HL-60 (cell line): Measurements from ENCODE around the gene SRBD1.

Experiments
- DNase-seq, 2 experiments: peaks; one replicate each; pipeline ENCODE4 v3.0.0-alpha.2; 2010 to 2020; ENCODE audit warnings: low read depth in 1 of 2, low spot score in 1 of 2
- H3K27ac ChIP-seq: fragments of 250-450 bp; sonication (Bioruptor Pico); replicated peaks from 2 replicates; pipeline ENCODE4 v1.5.1; 2020; ENCODE audit warnings: mild to moderate bottlenecking, moderate library complexity
- H3K27me3 ChIP-seq: fragments of 250-450 bp; sonication (Bioruptor Pico); 2 replicates; pipeline ENCODE4 v1.5.1; 2021; ENCODE audit warnings: mild to moderate bottlenecking, moderate library complexity; ENCODE audit not compliant: insufficient read depth, poor library complexity, severe bottlenecking
- H3K4me3 ChIP-seq: replicated peaks from 2 replicates; pipeline ENCODE4 v1.5.1; 2011; ENCODE audit warnings: mild to moderate bottlenecking, control low read depth, low read length; ENCODE audit not compliant: insufficient read depth
- GABPA ChIP-seq: IDR thresholded peaks from 2 replicates; pipeline ENCODE4 v1.6.1; 2012; ENCODE audit warnings: low read depth
- POLR2AphosphoS5 ChIP-seq: IDR thresholded peaks from 2 replicates; pipeline ENCODE4 v1.6.1; 2012; ENCODE audit warnings: low read depth
- REST ChIP-seq: IDR thresholded peaks from 2 replicates; pipeline ENCODE4 v1.6.1; 2012; ENCODE audit warnings: low read depth; ENCODE audit not compliant: insufficient replicate concordance
- SPI1 ChIP-seq: IDR thresholded peaks from 2 replicates; pipeline ENCODE4 v1.6.1; 2012; ENCODE audit warnings: low read depth, mild to moderate bottlenecking, borderline replicate concordance
- TF ChIP-seq, protein P1 (sequence below): IDR thresholded peaks from one replicate; pipeline ENCODE4 v1.5.1; 2011; ENCODE audit warnings: low read length, control low read depth, inconsistent platforms; ENCODE audit not compliant: insufficient read depth

The SRBD1 gene

DNA sequence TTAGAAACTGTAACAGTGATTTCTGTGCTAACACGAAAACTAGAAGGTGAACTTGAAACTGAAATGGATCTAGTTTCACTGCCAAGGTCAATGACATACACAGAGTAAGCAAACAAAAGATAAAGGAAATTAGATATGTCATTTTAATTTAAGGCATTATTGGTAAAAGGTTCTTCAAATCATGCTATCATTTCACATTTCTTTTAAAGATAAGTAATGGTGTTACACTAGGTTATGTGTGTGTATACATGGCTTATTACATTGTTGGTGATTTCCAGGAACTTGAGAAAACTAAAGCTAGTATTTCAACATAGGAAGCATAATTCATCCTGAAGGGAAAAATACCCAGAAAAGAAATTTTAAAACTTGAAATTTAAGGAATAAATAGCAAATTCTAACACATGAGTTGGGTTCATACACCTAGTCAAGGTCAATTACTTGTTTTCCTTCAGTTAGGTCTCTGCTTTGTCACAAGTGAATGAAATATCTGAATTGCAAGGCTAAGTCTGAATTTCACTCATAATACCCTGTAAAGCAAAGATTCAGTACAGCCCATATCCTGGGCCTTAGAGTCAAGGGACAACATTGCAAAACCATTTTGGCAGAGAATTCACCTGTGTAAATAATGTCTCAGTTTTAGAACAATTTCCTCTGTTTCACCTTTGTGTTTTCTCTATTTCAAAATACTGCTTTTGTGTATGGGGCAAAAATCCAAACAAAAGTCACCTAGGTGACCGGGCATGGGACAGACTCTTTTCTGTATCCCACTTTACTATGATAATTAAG lies 141.6 kb downstream of the SRBD1 start:
- no peak for DNase-seq
- TF ChIP-seq, protein P1, sequence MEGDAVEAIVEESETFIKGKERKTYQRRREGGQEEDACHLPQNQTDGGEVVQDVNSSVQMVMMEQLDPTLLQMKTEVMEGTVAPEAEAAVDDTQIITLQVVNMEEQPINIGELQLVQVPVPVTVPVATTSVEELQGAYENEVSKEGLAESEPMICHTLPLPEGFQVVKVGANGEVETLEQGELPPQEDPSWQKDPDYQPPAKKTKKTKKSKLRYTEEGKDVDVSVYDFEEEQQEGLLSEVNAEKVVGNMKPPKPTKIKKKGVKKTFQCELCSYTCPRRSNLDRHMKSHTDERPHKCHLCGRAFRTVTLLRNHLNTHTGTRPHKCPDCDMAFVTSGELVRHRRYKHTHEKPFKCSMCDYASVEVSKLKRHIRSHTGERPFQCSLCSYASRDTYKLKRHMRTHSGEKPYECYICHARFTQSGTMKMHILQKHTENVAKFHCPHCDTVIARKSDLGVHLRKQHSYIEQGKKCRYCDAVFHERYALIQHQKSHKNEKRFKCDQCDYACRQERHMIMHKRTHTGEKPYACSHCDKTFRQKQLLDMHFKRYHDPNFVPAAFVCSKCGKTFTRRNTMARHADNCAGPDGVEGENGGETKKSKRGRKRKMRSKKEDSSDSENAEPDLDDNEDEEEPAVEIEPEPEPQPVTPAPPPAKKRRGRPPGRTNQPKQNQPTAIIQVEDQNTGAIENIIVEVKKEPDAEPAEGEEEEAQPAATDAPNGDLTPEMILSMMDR, result no peak
- TF ChIP-seq REST (no peak), GABPA (no peak), SPI1 (no peak), POLR2AphosphoS5 (no peak)
- H3K27me3 ChIP-seq, result no peaks in the 10 kb centered on the region
- H3K27ac ChIP-seq, result no peak overlapping the region
- H3K4me3 ChIP-seq, result no peak overlapping the region

DNA sequence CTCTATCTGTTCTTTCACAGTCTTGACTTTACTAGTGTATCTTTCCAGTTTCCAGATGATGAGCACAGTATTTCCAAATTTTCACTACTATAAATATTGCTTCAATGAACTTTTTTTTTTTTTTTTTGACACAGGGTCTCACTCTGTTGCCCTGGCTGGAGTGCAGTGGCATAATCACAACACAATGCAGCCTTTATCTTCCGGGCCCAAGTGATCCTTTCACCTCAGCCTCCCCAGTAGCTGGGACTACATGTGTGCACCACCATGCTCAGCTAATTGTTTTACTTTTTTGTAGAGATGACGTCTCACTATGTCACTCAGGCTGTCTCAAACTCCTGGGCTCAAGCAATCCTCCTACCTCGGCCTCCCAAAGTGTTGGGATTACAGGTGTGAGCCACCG lies 142.8 kb downstream of the SRBD1 start:
- no peak for TF ChIP-seq SPI1
- TF ChIP-seq, protein P1, result no peak
- no peaks in the 10 kb centered on the region for H3K27me3 ChIP-seq
- no peak overlapping the region for H3K27ac ChIP-seq
- no peak overlapping the region for H3K4me3 ChIP-seq
- no peak for DNase-seq

DNA sequence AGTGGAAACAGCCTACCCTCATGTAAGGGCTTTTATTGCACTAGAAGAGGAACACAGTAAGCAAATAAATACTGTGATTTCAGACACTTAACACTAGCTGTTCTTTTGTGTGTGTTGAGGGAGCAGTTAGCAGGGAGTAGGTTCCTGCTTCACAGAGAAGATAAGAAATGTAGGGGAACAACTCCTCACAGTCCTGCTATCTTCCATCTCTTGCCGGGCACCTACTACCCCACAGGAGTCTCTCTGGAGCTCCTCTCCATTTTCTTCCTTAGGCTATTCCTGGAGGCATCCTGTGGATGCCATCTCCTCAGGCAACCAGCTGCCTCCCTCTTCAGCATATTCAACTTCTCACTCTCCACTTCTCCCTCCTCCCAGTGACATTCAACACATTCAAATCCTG lies 145.0 kb downstream of the SRBD1 start:
- DNase-seq, result no peak
- TF ChIP-seq GABPA (no peak), POLR2AphosphoS5 (no peak), REST (no peak), SPI1 (no peak)
- TF ChIP-seq, protein P1, result no peak
- Histone ChIP-seq H3K27me3 (no peaks in the 10 kb centered on the region), H3K4me3 (no peak overlapping the region), H3K27ac (no peak overlapping the region)

- no peaks in the 10 kb centered on the region for H3K27me3 ChIP-seq
- no peak for TF ChIP-seq GABPA
- no peak for TF ChIP-seq SPI1
- TF ChIP-seq POLR2AphosphoS5, result no peak
- no peak for TF ChIP-seq REST
- TF ChIP-seq, protein P1, result no peak
- no peak overlapping the region for H3K27ac ChIP-seq
- H3K4me3 ChIP-seq, result no peak overlapping the region
- no peak for DNase-seq
These were observed 150.2 kb downstream of the SRBD1 start for GRCh38 chr2:45460825-45461224.
